ENCODE measurements around the gene ZNF462.

- no peak for TF ChIP-seq CTCF (IDR thresholded peaks at IDR 0.05)
- TF ChIP-seq EP300 (IDR thresholded peaks at IDR 0.05), result no peak
These were observed 157.1 kb downstream of the ZNF462 start for GRCh38 chr9:107020040-107020530.
